ENCODE measurements around the gene TCF20. TPM values are rescaled to one million over a fixed set of nuclear protein-coding genes. Genes with fewer than 3 reads are reported as not detected.

The TCF20 gene
- total RNA-seq, 4 donors from 2014 or later: 9.9 to 14.4 (median 12.4) TPM

DNA sequence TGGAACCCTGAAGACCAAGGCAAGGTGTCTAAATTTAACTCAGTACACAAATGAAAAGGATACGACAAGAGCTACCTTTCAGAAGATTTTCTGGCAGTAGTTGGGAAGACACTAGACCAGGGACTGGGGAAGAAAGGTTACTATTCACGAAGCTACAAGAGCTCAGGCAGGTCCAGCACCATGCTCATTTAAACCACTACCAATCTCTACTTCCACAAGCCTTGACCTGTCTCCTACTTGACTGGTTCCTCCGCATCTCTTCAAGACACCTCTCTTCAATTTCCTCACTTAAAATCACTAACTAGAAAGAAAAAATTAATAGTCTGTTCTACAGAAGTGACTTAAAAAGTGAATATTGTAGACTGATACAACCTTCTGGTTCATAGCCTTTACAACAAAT is 22.9 kb downstream of the TCF20 start:
- H3K9me3 ChIP-seq: no peaks in the 10 kb centered on the region
- in situ Hi-C loops (cut with MboI; ENCODE audit: low sequenced_read_pairs in 4 of 4) (no loop called here), intact Hi-C loops (cut with DNase I; ENCODE audit: low total_unique reads) (no loop called here)
- no peak for ATAC-seq
- H3K27ac ChIP-seq: no peak overlapping the region
- DNase-seq: no peak
- H3K4me3 ChIP-seq: no peak overlapping the region
- H3K36me3 ChIP-seq: no peaks in the 10 kb centered on the region
- TF ChIP-seq, protein P1, sequence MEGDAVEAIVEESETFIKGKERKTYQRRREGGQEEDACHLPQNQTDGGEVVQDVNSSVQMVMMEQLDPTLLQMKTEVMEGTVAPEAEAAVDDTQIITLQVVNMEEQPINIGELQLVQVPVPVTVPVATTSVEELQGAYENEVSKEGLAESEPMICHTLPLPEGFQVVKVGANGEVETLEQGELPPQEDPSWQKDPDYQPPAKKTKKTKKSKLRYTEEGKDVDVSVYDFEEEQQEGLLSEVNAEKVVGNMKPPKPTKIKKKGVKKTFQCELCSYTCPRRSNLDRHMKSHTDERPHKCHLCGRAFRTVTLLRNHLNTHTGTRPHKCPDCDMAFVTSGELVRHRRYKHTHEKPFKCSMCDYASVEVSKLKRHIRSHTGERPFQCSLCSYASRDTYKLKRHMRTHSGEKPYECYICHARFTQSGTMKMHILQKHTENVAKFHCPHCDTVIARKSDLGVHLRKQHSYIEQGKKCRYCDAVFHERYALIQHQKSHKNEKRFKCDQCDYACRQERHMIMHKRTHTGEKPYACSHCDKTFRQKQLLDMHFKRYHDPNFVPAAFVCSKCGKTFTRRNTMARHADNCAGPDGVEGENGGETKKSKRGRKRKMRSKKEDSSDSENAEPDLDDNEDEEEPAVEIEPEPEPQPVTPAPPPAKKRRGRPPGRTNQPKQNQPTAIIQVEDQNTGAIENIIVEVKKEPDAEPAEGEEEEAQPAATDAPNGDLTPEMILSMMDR (IDR thresholded peaks at IDR 0.05 in 4 of 5, conservative IDR thresholded peaks at IDR 0.05 in 1 of 5): no peak
- no peak for TF ChIP-seq POLR2A (IDR thresholded peaks at IDR 0.05)
- no peaks in the 10 kb centered on the region for H3K4me1 ChIP-seq
- no peaks in the 10 kb centered on the region for H3K27me3 ChIP-seq

DNA sequence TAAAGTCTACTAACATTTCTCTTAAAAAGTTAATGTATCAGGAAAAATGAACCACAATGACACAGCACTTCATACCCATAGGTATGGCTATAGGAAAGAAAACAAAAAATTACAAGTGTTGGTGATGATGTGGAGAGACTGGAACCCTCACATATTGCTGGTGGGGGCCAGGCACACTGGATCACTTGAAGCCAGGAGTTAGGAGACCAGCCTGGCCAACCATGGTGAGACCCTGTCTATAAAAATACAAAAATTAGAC is 26.7 kb downstream of the TCF20 start:
- Histone ChIP-seq H3K27me3 (no peaks in the 10 kb centered on the region), H3K9me3 (no peaks in the 10 kb centered on the region), H3K4me1 (no peaks in the 10 kb centered on the region), H3K36me3 (no peaks in the 10 kb centered on the region), H3K27ac (no peak overlapping the region), H3K4me3 (no peak overlapping the region)
- intact Hi-C loops (cut with DNase I; ENCODE audit: low total_unique reads) (no loop called here), in situ Hi-C loops (cut with MboI; ENCODE audit: low sequenced_read_pairs in 4 of 4) (no loop called here)
- ATAC-seq (no peak), DNase-seq (no peak)
- TF ChIP-seq, protein P1 (IDR thresholded peaks at IDR 0.05 in 4 of 5, conservative IDR thresholded peaks at IDR 0.05 in 1 of 5): no peak
- TF ChIP-seq POLR2A (IDR thresholded peaks at IDR 0.05): no peak

GRCh38 chr22:42236848-42237247 is 33.6 kb downstream of the TCF20 start:
- no peak for TF ChIP-seq POLR2A (IDR thresholded peaks at IDR 0.05)
- TF ChIP-seq, protein P1 (IDR thresholded peaks at IDR 0.05 in 4 of 5, conservative IDR thresholded peaks at IDR 0.05 in 1 of 5): no peak
- Histone ChIP-seq H3K4me3 (no peak overlapping the region), H3K27me3 (no peaks in the 10 kb centered on the region), H3K4me1 (peaks cover 0 to 7% of the 10 kb centered on the region in 2 donors), H3K9me3 (no peaks in the 10 kb centered on the region), H3K36me3 (no peaks in the 10 kb centered on the region), H3K27ac (no peak overlapping the region)
- intact Hi-C loops (cut with DNase I; ENCODE audit: low total_unique reads): no loop called here
- ATAC-seq (no peak), DNase-seq (no peak)
- in situ Hi-C loops (cut with MboI; ENCODE audit: low sequenced_read_pairs in 4 of 4): no loop called here

DNA sequence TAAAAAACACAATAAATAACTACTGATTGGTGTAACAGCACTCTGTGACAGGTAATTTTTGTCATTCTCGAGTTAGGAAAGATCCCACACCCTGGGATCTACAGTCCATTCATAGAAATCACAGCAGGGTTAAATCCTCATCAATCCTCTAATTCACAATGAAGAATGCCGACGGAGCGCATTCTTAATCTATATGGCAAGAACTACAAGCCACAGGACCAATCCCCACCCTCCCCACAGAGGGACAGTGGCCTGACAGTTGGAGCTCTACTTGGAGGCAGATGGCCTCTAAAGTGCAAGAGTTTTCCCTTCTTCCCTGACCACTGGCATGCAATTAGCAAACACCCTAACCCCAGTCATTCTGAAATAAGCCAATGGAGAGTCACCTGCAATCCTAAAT is 34.2 kb downstream of the TCF20 start:
- Histone ChIP-seq H3K4me3 (no peak overlapping the region), H3K27ac (no peak overlapping the region), H3K36me3 (no peaks in the 10 kb centered on the region), H3K9me3 (no peaks in the 10 kb centered on the region), H3K27me3 (no peaks in the 10 kb centered on the region), H3K4me1 (peaks cover 0 to 7% of the 10 kb centered on the region in 2 donors)
- intact Hi-C loops (cut with DNase I; ENCODE audit: low total_unique reads) (no loop called here), in situ Hi-C loops (cut with MboI; ENCODE audit: low sequenced_read_pairs in 4 of 4) (no loop called here)
- ATAC-seq: no peak
- TF ChIP-seq, protein P1 (IDR thresholded peaks at IDR 0.05 in 4 of 5, conservative IDR thresholded peaks at IDR 0.05 in 1 of 5): no peak
- TF ChIP-seq POLR2A (IDR thresholded peaks at IDR 0.05): no peak
- DNase-seq: no peak

DNA sequence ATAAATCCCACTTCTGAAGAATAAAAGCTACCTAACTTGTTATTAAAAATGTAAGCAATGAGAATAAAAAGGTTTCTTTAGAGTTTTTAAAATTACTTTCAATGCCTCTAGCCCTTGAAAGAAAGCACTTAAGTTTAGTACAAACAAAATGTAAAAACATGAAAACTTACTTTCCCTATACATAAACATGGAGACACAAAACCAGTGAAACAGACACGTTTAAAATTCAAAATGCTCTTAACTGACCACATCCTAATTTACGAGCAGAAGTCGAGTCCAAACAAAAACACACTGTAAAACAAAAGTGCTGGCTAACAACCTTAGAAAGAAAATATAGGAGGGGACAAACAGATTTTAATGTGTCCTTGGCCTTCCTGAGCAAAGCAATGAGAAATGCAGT is 36.6 kb downstream of the TCF20 start:
- H3K27me3 ChIP-seq: no peaks in the 10 kb centered on the region
- DNase-seq (no peak), ATAC-seq (no peak)
- TF ChIP-seq POLR2A (IDR thresholded peaks at IDR 0.05): no peak
- TF ChIP-seq, protein P1 (IDR thresholded peaks at IDR 0.05 in 4 of 5, conservative IDR thresholded peaks at IDR 0.05 in 1 of 5): no peak
- H3K4me1 ChIP-seq: peaks cover 8 to 21% of the 10 kb centered on the region in 2 donors
- H3K27ac ChIP-seq: no peak overlapping the region
- H3K9me3 ChIP-seq: no peaks in the 10 kb centered on the region
- H3K36me3 ChIP-seq: no peaks in the 10 kb centered on the region
- intact Hi-C loops (cut with DNase I; ENCODE audit: low total_unique reads): no loop called here
- in situ Hi-C loops (cut with MboI; ENCODE audit: low sequenced_read_pairs in 4 of 4): no loop called here
- H3K4me3 ChIP-seq: no peak overlapping the region
